Raji (cell line): ENCODE measurements around the gene TMEM202.

Experiments used
- POLR2A ChIP-seq: IDR thresholded peaks from 2 replicates; pipeline ENCODE4 v1.6.1; 2011; ENCODE audit warnings: low read depth, low read length, control low read depth; ENCODE audit not compliant: insufficient read depth

The TMEM202 gene

DNA sequence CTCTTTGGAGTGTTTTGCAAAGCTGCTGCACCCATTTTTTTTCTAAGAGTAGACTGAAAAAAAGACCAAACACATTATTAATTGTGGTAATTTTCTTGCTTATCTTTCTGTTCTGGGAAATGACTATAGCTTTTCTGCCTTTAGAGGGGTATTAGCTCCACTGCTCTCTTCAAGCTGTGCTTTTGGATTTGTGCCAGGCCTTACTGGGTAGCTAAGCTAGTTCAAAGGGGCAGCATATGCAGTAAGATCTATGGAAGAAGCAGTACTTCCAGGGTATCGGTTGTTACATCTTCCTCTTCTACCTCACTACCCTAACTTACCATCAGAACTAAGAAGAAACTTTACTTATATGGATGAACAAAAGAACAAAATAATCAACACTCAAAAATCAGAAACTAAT is 47.3 kb downstream of the TMEM202 start:
- no peak for TF ChIP-seq POLR2A

DNA sequence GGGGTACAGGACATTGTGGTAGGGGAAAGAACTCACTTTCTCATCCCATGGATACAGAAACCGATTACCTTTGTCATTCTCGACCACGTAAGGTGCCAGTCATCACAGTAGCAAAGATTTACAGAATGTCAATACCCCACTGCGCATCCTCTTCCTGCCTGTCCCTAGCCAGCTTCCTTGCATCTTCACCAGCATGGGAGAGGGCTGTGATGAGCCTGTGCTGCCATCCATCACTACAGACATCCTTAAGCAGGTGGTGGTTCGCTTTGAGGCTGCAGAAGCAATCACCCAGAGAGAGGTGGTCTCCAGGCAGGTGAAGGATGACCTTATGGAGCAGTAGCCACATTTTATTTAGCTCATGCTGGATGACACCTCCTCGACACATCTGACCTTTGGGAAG is 52.7 kb downstream of the TMEM202 start:
- no peak for TF ChIP-seq POLR2A

- TF ChIP-seq POLR2A, result no peak
These were observed 53.1 kb downstream of the TMEM202 start for GRCh38 chr15:72451224-72451623.

DNA sequence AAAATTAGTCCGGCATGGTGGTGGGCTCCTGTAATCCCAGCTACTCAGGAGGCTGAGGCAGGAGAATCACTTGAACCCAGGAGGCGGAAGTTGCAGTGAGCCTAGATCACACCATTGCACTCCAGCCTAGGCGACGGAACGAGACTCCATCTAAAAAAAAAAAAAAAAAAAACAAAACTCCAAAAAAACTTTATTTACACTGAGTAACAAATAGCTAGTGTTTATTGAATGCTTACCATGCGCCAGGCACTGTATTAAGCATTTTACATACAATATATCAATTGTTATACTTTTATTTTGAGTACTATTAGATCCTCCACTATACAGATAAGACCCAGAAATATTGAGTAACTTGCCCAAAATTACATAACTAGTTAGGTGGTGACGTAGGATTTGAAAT is 58.6 kb downstream of the TMEM202 start:
- no peak for TF ChIP-seq POLR2A
